RWPE2 (cell line): ENCODE measurements around the gene ASB13.
A peak's percentile ranks its signal among the peaks of the same experiment; 100 is the strongest.

ENCODE experiments used
- ATAC-seq: fragments of 200-7000 bp; cut with Tn5 transposase; 3 replicates; pipeline ENCODE4 v1.9.1; 2021; ENCODE audit warnings: low read depth
- DNase-seq: peaks from one replicate; pipeline ENCODE4 v3.0.0-alpha.2; 2020; ENCODE audit warnings: low spot score
- H3K27ac ChIP-seq: fragments of 450-650 bp; 2 replicates; pipeline ENCODE4 v1.5.1; 2017; ENCODE audit warnings: mild to moderate bottlenecking; ENCODE audit not compliant: poor library complexity, severe bottlenecking
- H3K27me3 ChIP-seq: fragments of 250-450 bp; sonication (Bioruptor Pico); 2 replicates; pipeline ENCODE4 v1.5.1; 2021; ENCODE audit warnings: mild to moderate bottlenecking, moderate library complexity; ENCODE audit not compliant: insufficient read depth, poor library complexity, severe bottlenecking
- H3K36me3 ChIP-seq: fragments of 250-450 bp; sonication (Bioruptor Pico); 2 replicates; pipeline ENCODE4 v1.5.1; 2020; ENCODE audit warnings: low read depth, mild to moderate bottlenecking, moderate library complexity
- H3K4me1 ChIP-seq: fragments of 250-450 bp; sonication (Bioruptor Pico); 2 replicates; pipeline ENCODE4 v1.5.1; 2021; ENCODE audit warnings: mild to moderate bottlenecking, moderate library complexity; ENCODE audit not compliant: insufficient read depth, poor library complexity, severe bottlenecking
- H3K4me3 ChIP-seq: fragments of 250-450 bp; sonication (Bioruptor Pico); 2 replicates; pipeline ENCODE4 v1.5.1; 2021; ENCODE audit warnings: mild to moderate bottlenecking, moderate library complexity; ENCODE audit not compliant: severe bottlenecking
- H3K9me3 ChIP-seq: fragments of 250-450 bp; sonication (Bioruptor Pico); 2 replicates; pipeline ENCODE4 v1.5.1; 2021; ENCODE audit warnings: mild to moderate bottlenecking, moderate library complexity; ENCODE audit not compliant: severe bottlenecking
- TF ChIP-seq, protein P1 (sequence below): fragments of 450-650 bp; IDR thresholded peaks from one replicate; pipeline ENCODE4 v1.5.1; 2017; ENCODE audit warnings: mild to moderate bottlenecking, moderate library complexity; ENCODE audit not compliant: poor library complexity, severe bottlenecking

The ASB13 gene

GRCh38 chr10:5600908-5601307 is 65.5 kb downstream of the ASB13 start:
- no peaks in the 10 kb centered on the region for H3K27me3 ChIP-seq
- no peak overlapping the region for H3K4me3 ChIP-seq
- H3K4me1 ChIP-seq: peaks cover 12% of the 10 kb centered on the region
- no peak overlapping the region for H3K27ac ChIP-seq
- DNase-seq (no peak), ATAC-seq (no peak)
- TF ChIP-seq, protein P1, sequence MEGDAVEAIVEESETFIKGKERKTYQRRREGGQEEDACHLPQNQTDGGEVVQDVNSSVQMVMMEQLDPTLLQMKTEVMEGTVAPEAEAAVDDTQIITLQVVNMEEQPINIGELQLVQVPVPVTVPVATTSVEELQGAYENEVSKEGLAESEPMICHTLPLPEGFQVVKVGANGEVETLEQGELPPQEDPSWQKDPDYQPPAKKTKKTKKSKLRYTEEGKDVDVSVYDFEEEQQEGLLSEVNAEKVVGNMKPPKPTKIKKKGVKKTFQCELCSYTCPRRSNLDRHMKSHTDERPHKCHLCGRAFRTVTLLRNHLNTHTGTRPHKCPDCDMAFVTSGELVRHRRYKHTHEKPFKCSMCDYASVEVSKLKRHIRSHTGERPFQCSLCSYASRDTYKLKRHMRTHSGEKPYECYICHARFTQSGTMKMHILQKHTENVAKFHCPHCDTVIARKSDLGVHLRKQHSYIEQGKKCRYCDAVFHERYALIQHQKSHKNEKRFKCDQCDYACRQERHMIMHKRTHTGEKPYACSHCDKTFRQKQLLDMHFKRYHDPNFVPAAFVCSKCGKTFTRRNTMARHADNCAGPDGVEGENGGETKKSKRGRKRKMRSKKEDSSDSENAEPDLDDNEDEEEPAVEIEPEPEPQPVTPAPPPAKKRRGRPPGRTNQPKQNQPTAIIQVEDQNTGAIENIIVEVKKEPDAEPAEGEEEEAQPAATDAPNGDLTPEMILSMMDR: no peak
- H3K36me3 ChIP-seq: no peaks in the 10 kb centered on the region
- H3K9me3 ChIP-seq: no peaks in the 10 kb centered on the region

- ATAC-seq (no peak), DNase-seq (no peak)
- Histone ChIP-seq H3K4me1 (peaks cover 22% of the 10 kb centered on the region), H3K27me3 (no peaks in the 10 kb centered on the region), H3K36me3 (no peaks in the 10 kb centered on the region), H3K27ac (no peak overlapping the region), H3K9me3 (no peaks in the 10 kb centered on the region), H3K4me3 (no peak overlapping the region)
- TF ChIP-seq, protein P1: no peak
Observed at GRCh38 chr10:5599613-5600520, 66.5 kb downstream of the ASB13 start.

DNA sequence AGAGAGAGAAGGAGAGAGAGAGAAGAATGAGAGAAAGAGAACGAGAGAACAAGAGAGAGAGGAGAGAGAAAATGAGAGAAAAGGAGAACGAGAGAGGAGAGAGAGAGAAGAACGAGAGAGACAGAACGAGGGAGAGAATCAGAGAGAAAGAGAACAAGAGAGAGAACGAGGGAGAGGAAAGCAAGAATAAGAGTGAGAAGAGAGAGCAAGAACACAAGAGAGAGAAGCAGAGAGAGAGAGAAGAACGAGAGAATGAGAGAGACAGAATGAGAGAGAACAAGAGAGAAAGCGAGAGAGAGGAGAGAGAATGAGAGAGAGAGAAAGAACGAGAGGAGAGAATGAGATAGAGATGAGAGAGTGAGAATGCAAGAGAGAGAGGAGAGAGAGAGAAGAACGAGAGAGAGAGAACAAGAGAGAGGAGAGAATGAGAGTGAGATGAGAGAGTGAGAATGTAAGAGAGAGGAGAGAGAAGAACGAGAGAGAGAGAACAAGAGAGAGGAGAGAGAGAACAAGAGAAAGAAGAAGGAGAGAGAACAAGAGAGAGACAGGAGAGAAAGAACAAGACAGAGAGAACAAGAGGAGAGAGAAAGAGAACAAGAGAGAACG is 68.2 kb downstream of the ASB13 start:
- ATAC-seq: no peak
- H3K27ac ChIP-seq: peak overlapping the region; percentile 98
- no peaks in the 10 kb centered on the region for H3K27me3 ChIP-seq
- no peaks in the 10 kb centered on the region for H3K9me3 ChIP-seq
- TF ChIP-seq, protein P1: no peak
- no peaks in the 10 kb centered on the region for H3K36me3 ChIP-seq
- H3K4me1 ChIP-seq: peaks cover 24% of the 10 kb centered on the region
- H3K4me3 ChIP-seq: no peak overlapping the region
- no peak for DNase-seq

DNA sequence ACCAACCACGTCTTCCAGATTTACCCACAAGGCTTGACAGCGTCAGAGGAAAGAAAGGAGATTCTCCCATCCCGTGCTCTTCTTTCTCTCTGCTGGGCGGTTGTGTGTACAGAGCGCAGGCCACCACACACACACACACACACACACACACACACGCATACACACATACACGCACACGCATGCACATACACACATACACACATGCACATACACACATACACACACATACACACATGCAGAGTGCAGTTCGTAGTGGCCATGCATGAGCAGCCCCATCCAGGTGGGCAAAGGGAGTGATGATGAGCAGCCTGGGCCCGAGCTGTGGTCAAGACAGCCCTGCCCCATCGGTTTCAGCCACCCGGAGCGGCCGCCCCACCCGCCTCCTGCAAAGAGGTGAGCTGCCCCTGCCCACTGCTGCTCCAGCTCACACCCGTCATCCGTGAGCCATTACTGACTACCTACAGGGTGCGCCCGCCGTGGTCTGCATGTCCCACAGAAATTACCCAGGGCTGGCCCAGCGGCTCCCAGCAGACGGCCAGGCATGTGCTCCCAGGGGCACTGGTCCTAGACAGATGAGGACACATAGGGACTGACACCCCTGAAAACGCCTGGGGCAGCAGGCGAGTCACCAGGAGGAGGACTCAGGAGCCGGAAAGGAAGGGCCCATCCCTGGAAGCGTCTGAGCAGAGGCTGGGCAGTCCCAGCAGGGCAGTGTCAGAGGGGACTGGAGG is 69.6 kb downstream of the ASB13 start:
- peak overlapping the region; percentile 98 for H3K27ac ChIP-seq

More for the DNA sequence above, 69.6 kb downstream of the ASB13 start:
- Histone ChIP-seq H3K27me3 (no peaks in the 10 kb centered on the region), H3K36me3 (no peaks in the 10 kb centered on the region), H3K9me3 (no peaks in the 10 kb centered on the region), H3K4me3 (no peak overlapping the region), H3K4me1 (peaks cover 24% of the 10 kb centered on the region)
- DNase-seq: no peak
- TF ChIP-seq, protein P1: no peak
- ATAC-seq: peak; percentile 32
